ENCODE results near the gene CDC42EP2. TPM values are rescaled to one million over a fixed set of nuclear protein-coding genes. Genes with fewer than 3 reads are reported as not detected.

The CDC42EP2 gene
- total and polyA plus RNA-seq, 2 experiments from 2014 or later: 32.1 to 37.9 TPM

DNA sequence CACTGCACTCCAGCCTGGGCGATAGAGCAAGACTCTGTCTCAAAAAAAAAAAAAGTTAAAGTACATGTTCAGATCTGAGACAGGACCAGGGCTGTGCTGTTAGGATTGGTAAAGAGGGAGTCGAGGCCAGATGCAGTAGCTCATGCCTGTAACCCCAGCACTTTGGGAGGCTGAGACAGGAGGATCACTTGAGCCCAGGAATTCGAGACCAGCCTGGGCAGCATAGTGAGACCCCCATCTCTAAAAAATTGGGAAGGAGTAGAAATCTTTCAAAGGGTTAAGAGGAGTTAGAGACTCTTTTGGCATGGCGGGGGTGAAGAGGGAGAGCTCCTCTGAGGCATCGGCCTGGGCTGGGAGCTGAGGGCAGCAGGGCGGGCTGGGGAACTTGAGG, 56.0 kb downstream of the CDC42EP2 start:
- Histone ChIP-seq H3K9me3 (ENCODE audit: low read depth) (no peaks in the 10 kb centered on the region), H2AFZ (no peak overlapping the region), H3K9me2 (ENCODE audit: insufficient read depth) (no peaks in the 10 kb centered on the region), H3K4me1 (ENCODE audit: insufficient read depth) (peaks cover 11% of the 10 kb centered on the region), H3K4me2 (ENCODE audit: unreplicated experiment) (no peak overlapping the region), H3K79me2 (ENCODE audit: insufficient read depth) (peaks cover 14% of the 10 kb centered on the region), H3K9ac (peak overlapping the region; percentile 69), H3K27ac (peak overlapping the region; percentile 82), H3K36me3 (ENCODE audit: low read depth) (no peaks in the 10 kb centered on the region), H3F3A (ENCODE audit: insufficient read depth) (peaks cover 13% of the 10 kb centered on the region), H3K4me3 (no peak overlapping the region), H3K27me3 (replicated peaks; ENCODE audit: insufficient read depth) (no peaks in the 10 kb centered on the region), H4K20me1 (ENCODE audit: insufficient read depth) (no peaks in the 10 kb centered on the region)
- WGBS, 2 experiments (ENCODE audit: low coverage in 1 of 2, low lambda C conversion rate in 2 of 2, missing lambda C conversion rate in 2 of 2): 60 to 62% methylated on average over 6 of the region's 6 CpGs
- TF ChIP-seq EZH2phosphoT487 (IDR thresholded peaks at IDR 0.05; ENCODE audit: insufficient read depth, low read depth): no peak
- no peak for TF ChIP-seq EZH2 (IDR thresholded peaks at IDR 0.05; ENCODE audit: insufficient read depth, poor library complexity, severe bottlenecking)
- in situ Hi-C loops (cut with MboI): loop anchor here (10.0 kb wide), 1 partner anchor 144 kb away; no protein-coding TSS in a partner anchor
- no peak for DNase-seq

Other genes starting within 250 kb of the CDC42EP2 start
- gene CDCA5, start 230.8 kb upstream of the CDC42EP2 start, total RNA-seq (2014; rRNA removed; shearing (Covaris generic)): 16.8 and 17.5 TPM in 2 replicates
- 11.9 and 12.4 TPM in 2 replicates for gene CDCA5, start 230.8 kb upstream of the CDC42EP2 start, polyA plus RNA-seq (2016; fragmentation: Nextera tagmentation; extraction: Ambion mirVana)
- 55.2 and 66.8 TPM in 2 replicates for gene ZFPL1, start 230.6 kb upstream of the CDC42EP2 start, total RNA-seq (2014; rRNA removed; shearing (Covaris generic))
- gene ZFPL1, start 230.6 kb upstream of the CDC42EP2 start, polyA plus RNA-seq (2016; fragmentation: Nextera tagmentation; extraction: Ambion mirVana): 62.8 and 64.9 TPM in 2 replicates
- gene VPS51, start 218.7 kb upstream of the CDC42EP2 start, total RNA-seq (2014; rRNA removed; shearing (Covaris generic)): 285 and 339 TPM in 2 replicates
- 30.7 and 37.1 TPM in 2 replicates for gene VPS51, start 218.7 kb upstream of the CDC42EP2 start, polyA plus RNA-seq (2016; fragmentation: Nextera tagmentation; extraction: Ambion mirVana)
- 0.65 and 0.89 TPM in 2 replicates for gene TM7SF2, start 203.0 kb upstream of the CDC42EP2 start, total RNA-seq (2014; rRNA removed; shearing (Covaris generic))
- 2.5 and 2.6 TPM in 2 replicates for gene TM7SF2, start 203.0 kb upstream of the CDC42EP2 start, polyA plus RNA-seq (2016; fragmentation: Nextera tagmentation; extraction: Ambion mirVana)
- gene ZNHIT2, start 197.2 kb upstream of the CDC42EP2 start, total RNA-seq (2014; rRNA removed; shearing (Covaris generic)): 12.3 and 13.2 TPM in 2 replicates
- 15.5 and 15.6 TPM in 2 replicates for gene ZNHIT2, start 197.2 kb upstream of the CDC42EP2 start, polyA plus RNA-seq (2016; fragmentation: Nextera tagmentation; extraction: Ambion mirVana)
- gene FAU, start 192.7 kb upstream of the CDC42EP2 start, total RNA-seq (2014; rRNA removed; shearing (Covaris generic)): 180 and 199 TPM in 2 replicates
- 342 and 365 TPM in 2 replicates for gene FAU, start 192.7 kb upstream of the CDC42EP2 start, polyA plus RNA-seq (2016; fragmentation: Nextera tagmentation; extraction: Ambion mirVana)
- gene MRPL49, start 192.5 kb upstream of the CDC42EP2 start, total RNA-seq (2014; rRNA removed; shearing (Covaris generic)): 65.6 and 78.4 TPM in 2 replicates
- 48.6 and 53.3 TPM in 2 replicates for gene MRPL49, start 192.5 kb upstream of the CDC42EP2 start, polyA plus RNA-seq (2016; fragmentation: Nextera tagmentation; extraction: Ambion mirVana)
- gene SYVN1, start 180.3 kb upstream of the CDC42EP2 start, total RNA-seq (2014; rRNA removed; shearing (Covaris generic)): 29.5 and 64.2 TPM in 2 replicates
- gene SYVN1, start 180.3 kb upstream of the CDC42EP2 start, polyA plus RNA-seq (2016; fragmentation: Nextera tagmentation; extraction: Ambion mirVana): 18.0 and 21.2 TPM in 2 replicates
- not detected in 2 replicates for gene SPDYC, start 144.6 kb upstream of the CDC42EP2 start, total RNA-seq (2014; rRNA removed; shearing (Covaris generic))
- gene SPDYC, start 144.6 kb upstream of the CDC42EP2 start, polyA plus RNA-seq (2016; fragmentation: Nextera tagmentation; extraction: Ambion mirVana): not detected in 2 replicates
- 127 and 145 TPM in 2 replicates for gene CAPN1, start 132.9 kb upstream of the CDC42EP2 start, total RNA-seq (2014; rRNA removed; shearing (Covaris generic))
- gene CAPN1, start 132.9 kb upstream of the CDC42EP2 start, polyA plus RNA-seq (2016; fragmentation: Nextera tagmentation; extraction: Ambion mirVana): 106 and 110 TPM in 2 replicates
- 6.7 and 8.6 TPM in 2 replicates for gene POLA2, start 52.9 kb upstream of the CDC42EP2 start, total RNA-seq (2014; rRNA removed; shearing (Covaris generic))
- gene POLA2, start 52.9 kb upstream of the CDC42EP2 start, polyA plus RNA-seq (2016; fragmentation: Nextera tagmentation; extraction: Ambion mirVana): 8.7 and 8.9 TPM in 2 replicates
- 27.7 and 30.0 TPM in 2 replicates for gene DPF2, start 19.0 kb downstream of the CDC42EP2 start, total RNA-seq (2014; rRNA removed; shearing (Covaris generic))
- 51.2 and 54.1 TPM in 2 replicates for gene DPF2, start 19.0 kb downstream of the CDC42EP2 start, polyA plus RNA-seq (2016; fragmentation: Nextera tagmentation; extraction: Ambion mirVana)
- gene TIGD3, start 39.9 kb downstream of the CDC42EP2 start, total RNA-seq (2014; rRNA removed; shearing (Covaris generic)): not detected in 2 replicates
- gene TIGD3, start 39.9 kb downstream of the CDC42EP2 start, polyA plus RNA-seq (2016; fragmentation: Nextera tagmentation; extraction: Ambion mirVana): not detected in 2 replicates
- gene SLC25A45, start 67.8 kb downstream of the CDC42EP2 start, total RNA-seq (2014; rRNA removed; shearing (Covaris generic)): 3.6 and 6.4 TPM in 2 replicates
- 3.7 and 3.9 TPM in 2 replicates for gene SLC25A45, start 67.8 kb downstream of the CDC42EP2 start, polyA plus RNA-seq (2016; fragmentation: Nextera tagmentation; extraction: Ambion mirVana)
- gene FRMD8, start 71.8 kb downstream of the CDC42EP2 start, total RNA-seq (2014; rRNA removed; shearing (Covaris generic)): 80.2 and 106 TPM in 2 replicates
- 25.4 and 30.0 TPM in 2 replicates for gene FRMD8, start 71.8 kb downstream of the CDC42EP2 start, polyA plus RNA-seq (2016; fragmentation: Nextera tagmentation; extraction: Ambion mirVana)
- gene NEAT1, start 107.9 kb downstream of the CDC42EP2 start, total RNA-seq (2014; rRNA removed; shearing (Covaris generic)): 74.3 and 143 TPM in 2 replicates
- gene NEAT1, start 107.9 kb downstream of the CDC42EP2 start, polyA plus RNA-seq (2016; fragmentation: Nextera tagmentation; extraction: Ambion mirVana): 36.2 and 50.7 TPM in 2 replicates
- gene MALAT1, start 184.2 kb downstream of the CDC42EP2 start, total RNA-seq (2014; rRNA removed; shearing (Covaris generic)): 2,638 and 3,272 TPM in 2 replicates
- 7,376 and 13,207 TPM in 2 replicates for gene MALAT1, start 184.2 kb downstream of the CDC42EP2 start, polyA plus RNA-seq (2016; fragmentation: Nextera tagmentation; extraction: Ambion mirVana)
- gene SCYL1, start 210.2 kb downstream of the CDC42EP2 start, total RNA-seq (2014; rRNA removed; shearing (Covaris generic)): 115 and 133 TPM in 2 replicates
- gene SCYL1, start 210.2 kb downstream of the CDC42EP2 start, polyA plus RNA-seq (2016; fragmentation: Nextera tagmentation; extraction: Ambion mirVana): 90.7 and 98.6 TPM in 2 replicates
- gene LTBP3, start 243.5 kb downstream of the CDC42EP2 start, total RNA-seq (2014; rRNA removed; shearing (Covaris generic)): 98.4 and 112 TPM in 2 replicates
- gene LTBP3, start 243.5 kb downstream of the CDC42EP2 start, polyA plus RNA-seq (2016; fragmentation: Nextera tagmentation; extraction: Ambion mirVana): 36.5 and 39.6 TPM in 2 replicates